Vagina (tissue), 2 donors: ENCODE data around the gene NLRP7.

Source experiments
- POLR2A ChIP-seq, 2 donors: fragments of 450-650 bp; IDR thresholded peaks; one replicate each; pipeline ENCODE4 v1.6.1; 2017; ENCODE audit warnings: antibody characterized with exemption in 2 of 2, mild to moderate bottlenecking in 2 of 2, moderate library complexity in 2 of 2
- POLR2AphosphoS5 ChIP-seq, 2 donors: sonication (generic); formaldehyde crosslinking; IDR thresholded peaks; one replicate each; pipeline ENCODE4 v1.9.0; 2017; ENCODE audit warnings: antibody characterized with exemption in 2 of 2, mild to moderate bottlenecking in 2 of 2, low read depth in 1 of 2; ENCODE audit not compliant: insufficient read depth in 1 of 2
- TF ChIP-seq, protein P1 (sequence below), 3 experiments: fragments of 450-650 bp in 2 of 3; fragments of 200-600 bp in 1 of 3; sonication (generic) in 1 of 3; IDR thresholded peaks; one replicate each; pipeline ENCODE4 v1.5.1; 2017 to 2019; ENCODE audit warnings: antibody characterized with exemption in 3 of 3, mild to moderate bottlenecking in 2 of 3, moderate library complexity in 2 of 3

DNA sequence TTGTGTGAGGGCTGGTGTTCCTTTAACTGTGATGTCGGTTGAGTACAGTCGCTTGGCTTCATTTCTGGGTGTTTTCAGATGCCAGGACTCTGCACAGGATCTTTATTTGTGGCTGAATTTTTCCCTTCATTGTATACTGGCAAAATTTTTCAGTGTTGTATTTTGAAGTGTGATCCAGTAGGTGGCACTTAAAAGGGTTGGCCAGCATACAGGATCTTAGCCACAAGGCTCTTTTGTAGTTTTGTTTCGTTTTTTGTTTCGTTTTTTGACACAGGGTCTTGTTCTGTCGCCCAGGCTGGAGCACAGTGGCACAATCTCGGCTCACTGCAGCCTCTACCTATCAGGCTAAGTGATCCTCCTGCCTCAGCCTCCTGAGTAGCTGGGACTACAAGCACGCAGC is 64.6 kb downstream of the NLRP7 start:
- TF ChIP-seq, protein P1, sequence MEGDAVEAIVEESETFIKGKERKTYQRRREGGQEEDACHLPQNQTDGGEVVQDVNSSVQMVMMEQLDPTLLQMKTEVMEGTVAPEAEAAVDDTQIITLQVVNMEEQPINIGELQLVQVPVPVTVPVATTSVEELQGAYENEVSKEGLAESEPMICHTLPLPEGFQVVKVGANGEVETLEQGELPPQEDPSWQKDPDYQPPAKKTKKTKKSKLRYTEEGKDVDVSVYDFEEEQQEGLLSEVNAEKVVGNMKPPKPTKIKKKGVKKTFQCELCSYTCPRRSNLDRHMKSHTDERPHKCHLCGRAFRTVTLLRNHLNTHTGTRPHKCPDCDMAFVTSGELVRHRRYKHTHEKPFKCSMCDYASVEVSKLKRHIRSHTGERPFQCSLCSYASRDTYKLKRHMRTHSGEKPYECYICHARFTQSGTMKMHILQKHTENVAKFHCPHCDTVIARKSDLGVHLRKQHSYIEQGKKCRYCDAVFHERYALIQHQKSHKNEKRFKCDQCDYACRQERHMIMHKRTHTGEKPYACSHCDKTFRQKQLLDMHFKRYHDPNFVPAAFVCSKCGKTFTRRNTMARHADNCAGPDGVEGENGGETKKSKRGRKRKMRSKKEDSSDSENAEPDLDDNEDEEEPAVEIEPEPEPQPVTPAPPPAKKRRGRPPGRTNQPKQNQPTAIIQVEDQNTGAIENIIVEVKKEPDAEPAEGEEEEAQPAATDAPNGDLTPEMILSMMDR (IDR thresholded peaks at IDR 0.05), result no peak
- no peak for TF ChIP-seq POLR2A (IDR thresholded peaks at IDR 0.05)
- no peak for TF ChIP-seq POLR2AphosphoS5 (IDR thresholded peaks at IDR 0.05; ENCODE audit: insufficient read depth in 1 of 2, low read depth in 1 of 2)
